ENCODE data around the gene C1orf159.

The C1orf159 gene

GRCh38 chr1:1065265-1065939 is 50.5 kb downstream of the C1orf159 start:
- no peak for DNase-seq
- Histone ChIP-seq H3K27me3 (peaks cover 3 to 90% of the 10 kb centered on the region in 2 donors), H3K27ac (no peak overlapping the region), H3K4me1 (peaks cover 0 to 42% (median 22%) of the 10 kb centered on the region in 4 donors), H3K9me3 (no peaks in the 10 kb centered on the region), H3K4me3 (no peak overlapping the region), H3K36me3 (no peaks in the 10 kb centered on the region)
- TF ChIP-seq CTCF (IDR thresholded peaks at IDR 0.05): no peak
- intact Hi-C loops (cut with DNase I; ENCODE audit: low total_unique reads): no loop called here

DNA sequence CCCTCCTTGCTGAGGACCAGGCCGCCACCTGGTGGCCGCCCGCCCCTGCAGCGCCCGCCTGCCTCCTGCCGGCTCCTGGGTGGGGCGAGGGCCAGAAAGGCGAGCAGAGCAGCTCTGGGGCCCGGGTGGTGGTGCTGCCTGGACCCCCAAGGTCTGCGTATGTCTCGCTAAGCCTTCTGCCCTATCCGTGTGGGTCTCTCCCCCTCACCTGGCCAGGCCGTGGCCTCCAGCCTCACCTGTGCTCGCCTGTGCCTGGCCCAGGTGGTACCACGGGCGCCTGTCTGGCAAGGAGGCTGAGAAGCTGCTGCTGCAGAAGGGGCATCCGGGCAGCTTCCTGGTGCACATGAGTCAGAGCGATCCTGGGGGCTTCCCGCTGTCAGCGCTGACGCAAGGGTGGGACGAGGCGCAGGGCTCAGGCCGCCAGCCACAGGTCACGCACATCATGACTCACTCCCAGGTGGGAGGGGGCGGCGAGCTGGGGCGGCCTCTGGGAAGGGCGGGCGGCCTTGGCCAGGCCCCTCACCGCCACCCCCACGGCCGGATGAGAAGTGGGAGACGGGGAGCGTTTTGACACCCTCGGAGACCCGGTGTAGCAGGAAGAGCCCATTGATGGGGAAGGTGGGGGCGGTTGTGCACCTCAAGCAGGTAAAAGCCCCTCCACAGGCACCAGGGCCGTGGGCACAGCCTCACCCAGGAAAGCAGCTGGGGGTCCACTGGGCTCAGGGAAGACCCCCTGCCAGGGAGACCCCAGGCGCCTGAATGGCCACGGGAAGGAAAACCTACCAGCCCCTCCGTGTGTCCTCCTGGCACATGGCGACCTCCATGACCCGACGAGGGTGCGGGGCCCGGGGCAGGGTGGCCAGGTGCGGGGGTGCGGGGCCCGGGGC is 51.7 kb downstream of the C1orf159 start:
- H3K27ac ChIP-seq: no peak overlapping the region
- no peak for DNase-seq
- H3K4me1 ChIP-seq: peaks cover 0 to 46% (median 27%) of the 10 kb centered on the region in 4 donors
- H3K9me3 ChIP-seq: no peaks in the 10 kb centered on the region
- H3K36me3 ChIP-seq: no peaks in the 10 kb centered on the region
- H3K4me3 ChIP-seq: no peak overlapping the region
- intact Hi-C loops (cut with DNase I; ENCODE audit: low total_unique reads): loop anchor here (2.0 kb wide), 2 partner anchors 29 to 79 kb away; no protein-coding TSS in a partner anchor
- peak; percentile 79 to 83 for TF ChIP-seq CTCF (IDR thresholded peaks at IDR 0.05)
- H3K27me3 ChIP-seq: peaks cover 3 to 90% of the 10 kb centered on the region in 2 donors

DNA sequence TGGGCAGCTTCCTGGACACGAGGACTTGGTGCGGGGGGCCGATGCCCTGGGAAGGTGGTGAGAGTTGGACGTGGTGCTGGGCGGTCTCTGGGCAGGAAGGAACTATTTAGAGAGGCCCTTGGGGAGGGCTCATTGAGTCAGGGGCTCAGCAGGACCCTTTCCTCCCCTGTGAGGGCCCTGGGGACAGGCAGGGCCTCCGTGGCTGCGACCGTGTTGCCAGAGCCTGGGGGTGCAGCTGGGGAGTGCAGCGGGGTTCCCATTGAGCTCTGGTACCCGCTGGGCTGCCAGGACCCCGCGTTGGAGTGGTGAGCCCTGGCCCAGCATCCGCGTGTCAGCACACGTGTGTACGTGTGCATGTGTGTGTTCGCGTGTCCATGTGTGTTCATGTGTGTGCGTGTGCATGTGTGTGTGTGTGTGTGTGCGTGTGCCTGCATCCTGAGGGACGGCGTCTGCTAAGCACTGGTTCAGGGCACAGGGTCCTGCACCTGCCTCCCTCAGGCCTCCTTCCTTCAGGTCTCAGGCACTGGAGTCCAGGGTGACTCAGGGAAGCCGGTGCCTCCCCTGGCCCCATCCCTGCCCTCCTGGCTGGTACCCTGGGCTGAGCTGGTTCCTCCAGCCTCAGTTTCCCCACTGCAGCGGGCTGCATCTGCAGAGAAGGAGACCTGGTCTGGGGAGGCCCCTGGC is 52.5 kb downstream of the C1orf159 start:
- no peak overlapping the region for H3K4me3 ChIP-seq
- intact Hi-C loops (cut with DNase I; ENCODE audit: low total_unique reads): loop anchor here (2.0 kb wide), 2 partner anchors 29 to 79 kb away; no protein-coding TSS in a partner anchor
- H3K4me1 ChIP-seq: peaks cover 0 to 46% (median 26%) of the 10 kb centered on the region in 4 donors
- H3K27me3 ChIP-seq: peaks cover 0 to 90% of the 10 kb centered on the region in 2 donors
- H3K27ac ChIP-seq: no peak overlapping the region
- no peak for DNase-seq
- no peak for TF ChIP-seq CTCF (IDR thresholded peaks at IDR 0.05)
- no peaks in the 10 kb centered on the region for H3K36me3 ChIP-seq
- no peaks in the 10 kb centered on the region for H3K9me3 ChIP-seq

GRCh38 chr1:1062348-1063163 is 53.3 kb downstream of the C1orf159 start:
- intact Hi-C loops (cut with DNase I; ENCODE audit: low total_unique reads): loop anchor here (2.0 kb wide), 2 partner anchors 28 to 78 kb away; no protein-coding TSS in a partner anchor
- Histone ChIP-seq H3K4me3 (no peak overlapping the region), H3K27ac (no peak overlapping the region), H3K4me1 (peaks cover 0 to 40% (median 23%) of the 10 kb centered on the region in 4 donors), H3K27me3 (peaks cover 0 to 90% of the 10 kb centered on the region in 2 donors), H3K9me3 (no peaks in the 10 kb centered on the region), H3K36me3 (no peaks in the 10 kb centered on the region)
- TF ChIP-seq CTCF (IDR thresholded peaks at IDR 0.05): no peak
- DNase-seq: no peak

All from tibial artery (tissue), 4 donors.